CD4-positive, alpha-beta T cell (primary cell): ENCODE measurements around the gene FAAP20. TPM values are rescaled to one million over a fixed set of nuclear protein-coding genes. Genes with fewer than 3 reads are reported as not detected.

ENCODE experiments used
- ATAC-seq: fragments of 200-7000 bp; cut with Tn5 transposase; one replicate; pipeline ENCODE4 v1.10.0; 2022; ENCODE audit warnings: mild to moderate bottlenecking; ENCODE audit not compliant: poor library complexity
- CTCF ChIA-PET: fragments of 350-600 bp; sonication (Branson Sonifier 250); formaldehyde crosslinking; loops from one replicate; lab custom pipeline; 2021; ENCODE audit warnings: antibody characterized with exemption, inconsistent platforms; lab: Charles Lee
- POLR2A ChIA-PET: fragments of 350-600 bp; sonication (Branson Sonifier 250); formaldehyde crosslinking; loops from one replicate; lab custom pipeline; 2021; ENCODE audit warnings: antibody characterized with exemption, inconsistent platforms; lab: Charles Lee
- DNase-seq, 14 experiments: peaks; one replicate each; pipeline ENCODE4 v3.0.0-alpha.2; 2013 to 2020; ENCODE audit warnings: mixed read lengths in 2 of 14
- H3K27ac ChIP-seq, 2 donors: one replicate each; pipeline versions ENCODE4 v1.5.1 to v1.7.0; 2013; ENCODE audit warnings: low read length in 2 of 2, low read depth in 1 of 2, mild to moderate bottlenecking in 1 of 2
- H3K27me3 ChIP-seq, 2 experiments: 1 replicate in 1 of 2; 2 replicates in 1 of 2; pipeline versions ENCODE4 v1.6.1 to v1.7.0; 2013; ENCODE audit warnings: low read length in 2 of 2, control low read depth in 1 of 2, mild to moderate bottlenecking in 1 of 2, moderate library complexity in 1 of 2; ENCODE audit not compliant: insufficient read depth in 2 of 2, control insufficient read depth in 1 of 2
- H3K36me3 ChIP-seq: one replicate; pipeline ENCODE4 v1.6.1; 2013; ENCODE audit warnings: low read length, control low read depth; ENCODE audit not compliant: insufficient read depth
- H3K4me1 ChIP-seq: one replicate; pipeline ENCODE4 v1.6.1; 2013; ENCODE audit warnings: low read length, control low read depth; ENCODE audit not compliant: insufficient read depth
- H3K4me3 ChIP-seq: one replicate; pipeline ENCODE4 v1.5.1; 2013; ENCODE audit warnings: mild to moderate bottlenecking, low read length, moderate library complexity
- H3K9me3 ChIP-seq, 2 experiments: 1 replicate in 1 of 2; 2 replicates in 1 of 2; pipeline versions ENCODE4 v1.6.1 to v1.7.0; 2013; ENCODE audit warnings: low read length in 2 of 2, mild to moderate bottlenecking in 2 of 2, control low read depth in 1 of 2, moderate library complexity in 1 of 2; ENCODE audit not compliant: control insufficient read depth in 1 of 2, insufficient read depth in 1 of 2
- H3K27ac Mint-ChIP-seq: one replicate; pipeline ENCODE4 v1.8.0; 2020; ENCODE audit warnings: mixed read lengths
- H3K27me3 Mint-ChIP-seq: one replicate; pipeline ENCODE4 v1.8.0; 2021; ENCODE audit warnings: mixed read lengths
- H3K36me3 Mint-ChIP-seq: one replicate; pipeline ENCODE4 v1.8.0; 2021; ENCODE audit warnings: low read depth, mixed read lengths
- H3K4me1 Mint-ChIP-seq: one replicate; pipeline ENCODE4 v1.8.0; 2021; ENCODE audit warnings: low read depth, mixed read lengths
- H3K4me3 Mint-ChIP-seq: one replicate; pipeline ENCODE4 v1.8.0; 2020; ENCODE audit warnings: mild to moderate bottlenecking, mixed read lengths
- H3K9me3 Mint-ChIP-seq: one replicate; pipeline ENCODE4 v1.8.0; 2020; ENCODE audit warnings: mixed read lengths
- intact Hi-C, 2 experiments: fragments of 100-400 bp; cut with DNase I in 1 of 2; cut with micrococcal nuclease in 1 of 2; formaldehyde crosslinking; loops; one replicate each; pipeline versions ENCODE4 v1.15.1 to v1.9.0; 2023 to 2025; cut with DNase I, micrococcal nuclease
- total RNA-seq, 174 experiments: library from RNA in 2 of 174; stranded (reverse) in 2 of 174; gene quantifications; one replicate each; pipeline ENCODE4 v1.2.3 and lab custom pipeline; 2021 to 2026
- TF ChIP-seq, protein P1 (sequence below): fragments of 200-600 bp; IDR thresholded peaks from one replicate; pipeline ENCODE4 v1.8.0; 2022; ENCODE audit warnings: antibody characterized with exemption, mild to moderate bottlenecking

The FAAP20 gene
- total RNA-seq, 2 experiments from 2014 or later, result 51.7 to 53.1 TPM

DNA sequence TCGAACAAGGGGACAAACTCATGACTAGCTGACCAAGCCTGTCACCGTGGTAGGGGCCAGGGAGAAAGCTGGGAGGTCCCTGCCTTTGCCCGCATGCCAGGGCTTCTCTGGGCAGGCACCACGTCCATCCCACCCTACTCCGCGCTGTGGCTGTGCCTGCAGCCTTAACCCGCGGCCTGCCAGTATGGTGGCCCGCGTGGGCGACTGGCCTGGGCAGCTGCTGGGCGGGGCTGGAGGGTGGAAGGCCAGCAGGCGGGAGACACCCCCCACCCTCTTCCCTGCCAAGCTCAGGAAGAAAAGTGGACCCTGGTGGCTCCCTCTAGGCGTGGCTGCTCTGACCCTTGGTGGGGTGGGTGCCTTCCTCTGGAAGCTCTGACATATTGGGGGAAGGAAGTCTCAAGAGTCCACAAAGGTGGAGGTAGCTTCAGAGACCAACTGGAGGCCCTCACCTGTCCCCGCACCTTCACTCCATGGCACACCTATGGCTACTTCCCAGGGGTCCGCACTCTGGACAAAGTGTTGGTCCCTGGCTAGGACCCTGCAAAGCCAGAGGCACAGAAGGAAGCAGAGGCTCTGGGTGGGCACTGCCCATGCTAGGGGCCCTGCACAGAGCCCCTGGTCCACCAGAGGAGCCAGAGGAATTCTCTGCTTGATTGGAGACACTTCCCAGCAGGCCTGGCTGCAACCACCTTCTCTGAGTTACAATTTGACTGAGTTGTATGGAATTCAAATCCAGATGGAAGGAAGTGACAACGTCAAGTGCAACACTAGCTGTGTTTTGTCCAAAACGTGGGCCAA is 30.3 kb upstream of the FAAP20 start:
- Mint-ChIP-seq H3K27ac (peak overlapping the region; percentile 71), H3K27me3 (no peaks in the 10 kb centered on the region), H3K36me3 (peaks cover 15% of the 10 kb centered on the region), H3K4me1 (peaks cover 5% of the 10 kb centered on the region), H3K9me3 (no peaks in the 10 kb centered on the region), H3K4me3 (peak overlapping the region; percentile 68)
- DNase-seq (peak in 1 of 14 experiments; percentile 26), ATAC-seq (no peak)
- Histone ChIP-seq H3K4me3 (no peak overlapping the region), H3K27ac (no peak overlapping the region), H3K4me1 (peaks cover 23% of the 10 kb centered on the region), H3K27me3 (no peaks in the 10 kb centered on the region), H3K36me3 (no peaks in the 10 kb centered on the region), H3K9me3 (no peaks in the 10 kb centered on the region)
- intact Hi-C loops, result no loop called here
- TF ChIP-seq, protein P1, sequence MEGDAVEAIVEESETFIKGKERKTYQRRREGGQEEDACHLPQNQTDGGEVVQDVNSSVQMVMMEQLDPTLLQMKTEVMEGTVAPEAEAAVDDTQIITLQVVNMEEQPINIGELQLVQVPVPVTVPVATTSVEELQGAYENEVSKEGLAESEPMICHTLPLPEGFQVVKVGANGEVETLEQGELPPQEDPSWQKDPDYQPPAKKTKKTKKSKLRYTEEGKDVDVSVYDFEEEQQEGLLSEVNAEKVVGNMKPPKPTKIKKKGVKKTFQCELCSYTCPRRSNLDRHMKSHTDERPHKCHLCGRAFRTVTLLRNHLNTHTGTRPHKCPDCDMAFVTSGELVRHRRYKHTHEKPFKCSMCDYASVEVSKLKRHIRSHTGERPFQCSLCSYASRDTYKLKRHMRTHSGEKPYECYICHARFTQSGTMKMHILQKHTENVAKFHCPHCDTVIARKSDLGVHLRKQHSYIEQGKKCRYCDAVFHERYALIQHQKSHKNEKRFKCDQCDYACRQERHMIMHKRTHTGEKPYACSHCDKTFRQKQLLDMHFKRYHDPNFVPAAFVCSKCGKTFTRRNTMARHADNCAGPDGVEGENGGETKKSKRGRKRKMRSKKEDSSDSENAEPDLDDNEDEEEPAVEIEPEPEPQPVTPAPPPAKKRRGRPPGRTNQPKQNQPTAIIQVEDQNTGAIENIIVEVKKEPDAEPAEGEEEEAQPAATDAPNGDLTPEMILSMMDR, result no peak
- ChIA-PET CTCF (interaction anchor here (1.3 to 2.7 kb wide), 3 partner anchors 12 to 157 kb away, joined by 5 to 7 read pairs (median 5); partner anchors contain the start of gene FAAP20), POLR2A (no interaction called here)

DNA sequence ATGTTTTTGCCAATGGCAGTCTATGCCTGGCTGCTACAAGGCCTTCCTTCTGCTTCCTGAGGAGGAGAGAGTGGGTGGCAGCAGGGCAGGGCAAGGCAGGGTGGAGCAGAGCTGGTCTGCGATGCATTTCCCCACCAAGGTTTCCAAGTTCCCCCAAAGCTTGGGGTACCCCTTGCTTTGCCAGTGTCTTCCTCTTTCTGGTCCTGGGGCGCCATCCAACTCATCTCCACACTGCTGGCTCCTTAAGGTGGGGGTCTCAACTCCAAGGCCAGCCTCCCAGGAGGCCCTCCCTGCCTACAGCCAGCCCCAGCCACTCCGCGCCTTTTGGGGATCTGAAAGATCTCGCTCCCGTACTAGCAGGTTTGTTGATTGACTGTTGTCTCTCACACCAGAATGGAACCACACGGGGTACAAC is 29.6 kb upstream of the FAAP20 start:
- peaks cover 17% of the 10 kb centered on the region for H3K4me1 ChIP-seq
- Mint-ChIP-seq H3K9me3 (no peaks in the 10 kb centered on the region), H3K4me3 (no peak overlapping the region), H3K27ac (no peak overlapping the region), H3K36me3 (peaks cover 9% of the 10 kb centered on the region), H3K27me3 (no peaks in the 10 kb centered on the region), H3K4me1 (peaks cover 5% of the 10 kb centered on the region)
- TF ChIP-seq, protein P1, result no peak
- POLR2A ChIA-PET, result no interaction called here
- H3K27ac ChIP-seq, result no peak overlapping the region
- no peaks in the 10 kb centered on the region for H3K27me3 ChIP-seq
- no peaks in the 10 kb centered on the region for H3K9me3 ChIP-seq
- no peaks in the 10 kb centered on the region for H3K36me3 ChIP-seq
- H3K4me3 ChIP-seq, result no peak overlapping the region
- CTCF ChIA-PET, result interaction anchor here (1.5 to 2.7 kb wide), 2 partner anchors 12 to 29 kb away, joined by 5 to 7 read pairs; partner anchors contain the start of gene FAAP20
- DNase-seq, result peak in 1 of 14 experiments; percentile 18
- intact Hi-C loops, result no loop called here
- no peak for ATAC-seq

DNA sequence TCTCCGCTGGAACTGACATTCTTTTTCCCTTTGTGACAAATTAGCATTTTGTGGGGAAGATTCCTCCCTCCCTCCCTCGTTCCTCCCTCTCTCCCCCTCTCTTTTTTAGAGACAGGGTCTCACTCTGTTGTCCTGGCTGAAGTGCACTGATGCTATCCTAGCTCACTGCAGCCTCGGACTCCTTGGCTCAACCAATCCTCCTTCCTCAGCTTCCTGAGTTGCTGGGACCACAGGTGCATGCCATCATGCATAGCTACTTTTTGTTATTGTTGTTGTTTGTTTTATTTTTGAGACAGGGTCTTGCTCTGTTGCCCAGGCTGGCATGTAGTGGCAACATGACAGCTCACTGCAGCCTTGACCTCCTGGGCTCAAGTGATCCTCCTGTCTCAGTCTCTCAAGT is 26.7 kb upstream of the FAAP20 start:
- no peak for DNase-seq
- H3K4me1 Mint-ChIP-seq, result peaks cover 2% of the 10 kb centered on the region
- no peaks in the 10 kb centered on the region for H3K9me3 ChIP-seq
- intact Hi-C loops, result no loop called here
- TF ChIP-seq, protein P1, result no peak
- H3K36me3 Mint-ChIP-seq, result peaks cover 2% of the 10 kb centered on the region
- POLR2A ChIA-PET, result interaction anchor here (0.6 kb wide), 1 partner anchor 14 kb away, joined by 3 read pairs; no protein-coding TSS in a partner anchor
- H3K4me1 ChIP-seq, result peaks cover 8% of the 10 kb centered on the region
- H3K27ac Mint-ChIP-seq, result no peak overlapping the region
- no peaks in the 10 kb centered on the region for H3K36me3 ChIP-seq
- no peaks in the 10 kb centered on the region for H3K27me3 ChIP-seq
- no peak overlapping the region for H3K27ac ChIP-seq
- H3K4me3 Mint-ChIP-seq, result no peak overlapping the region
- no peaks in the 10 kb centered on the region for H3K9me3 Mint-ChIP-seq
- H3K4me3 ChIP-seq, result no peak overlapping the region
- no peaks in the 10 kb centered on the region for H3K27me3 Mint-ChIP-seq
- CTCF ChIA-PET, result interaction anchor here (1.8 kb wide), 1 partner anchor 26 kb away, joined by 5 read pairs; the partner anchor contains the start of gene FAAP20
- ATAC-seq, result no peak
